A549 (cell line): Measurements from ENCODE around the gene SDR39U1. TPM values are rescaled to one million over a fixed set of nuclear protein-coding genes. Genes with fewer than 3 reads are reported as not detected.
A peak's percentile ranks its signal among the peaks of the same experiment; 100 is the strongest.

Experiments used
- ATAC-seq, 2 experiments: fragments of 200-7000 bp in 1 of 2; fragments of >200 bp in 1 of 2; cut with Nextera tagmentation in 1 of 2; cut with Tn5 transposase in 1 of 2; 3 replicates each; pipeline versions ENCODE4 v1.8.0 to v1.9.1; 2018 to 2020; ENCODE audit warnings: mild to moderate bottlenecking in 1 of 2, moderate library complexity in 1 of 2
- CTCF ChIA-PET: fragments of 300-600 bp; sonication (Branson Sonifier 250); formaldehyde crosslinking; extraction: SDS; loops from one replicate; lab custom pipeline; 2021; ENCODE audit warnings: antibody characterized with exemption, inconsistent platforms; lab: Yijun Ruan, JAX
- POLR2A ChIA-PET: fragments of 350-600 bp; formaldehyde crosslinking; extraction: SDS; loops from one replicate; lab custom pipeline; 2021; ENCODE audit warnings: antibody characterized with exemption, inconsistent platforms; lab: Yijun Ruan, JAX
- DNase-seq, 2 experiments: peaks; one replicate each; pipeline versions ENCODE4 v3.0.0 to v3.0.0-alpha.2; 2011 to 2016; ENCODE audit warnings: low read depth in 1 of 2, low spot score in 1 of 2
- FAIRE-seq: peaks from 2 replicates; lab custom pipeline; 2011; peaks lifted over from hg19 to GRCh38; lab: Jason Lieb, UNC
- H3K27ac ChIP-seq, 2 experiments: fragments of >200 bp; sonication (Bioruptor Twin); formaldehyde crosslinking; 3 replicates each; pipeline ENCODE4 v1.5.1; 2016 to 2017
- H3K4me1 ChIP-seq: fragments of >200 bp; sonication (Bioruptor Twin); formaldehyde crosslinking; 3 replicates; pipeline ENCODE4 v1.6.1; 2016
- H3K4me2 ChIP-seq: fragments of >200 bp; sonication (Bioruptor Twin); formaldehyde crosslinking; 3 replicates; pipeline ENCODE4 v1.6.1; 2016
- H3K4me3 ChIP-seq: fragments of >200 bp; sonication (Bioruptor Twin); formaldehyde crosslinking; 3 replicates; pipeline ENCODE4 v1.5.1; 2016
- H3K9me3 ChIP-seq: fragments of >200 bp; sonication (Bioruptor Twin); formaldehyde crosslinking; 3 replicates; pipeline ENCODE4 v1.6.1; 2016
- ATOH8 ChIP-seq: fragments of 250-450 bp; sonication (Bioruptor Pico); IDR thresholded peaks from 2 replicates; pipeline ENCODE4 v1.5.0; 2020; ENCODE audit warnings: low read depth, mild to moderate bottlenecking, moderate library complexity
- BCL3 ChIP-seq: fragments of >200 bp; sonication (Bioruptor Twin); formaldehyde crosslinking; IDR thresholded peaks from 3 replicates; pipeline ENCODE4 v1.6.1; 2016
- BHLHE40 ChIP-seq: IDR thresholded peaks from 2 replicates; pipeline ENCODE4 v1.6.1; 2012; ENCODE audit warnings: low read depth, low read length, inconsistent platforms
- CHD4 ChIP-seq: fragments of 200-600 bp; sonication (generic); IDR thresholded peaks from 2 replicates; pipeline ENCODE4 v1.6.1; 2016; ENCODE audit warnings: antibody characterized with exemption, mild to moderate bottlenecking, borderline replicate concordance
- EHF ChIP-seq: fragments of 250-450 bp; sonication (Bioruptor Pico); IDR thresholded peaks from 2 replicates; pipeline ENCODE4 v1.5.0; 2020; ENCODE audit warnings: mild to moderate bottlenecking
- ELK1 ChIP-seq: fragments of 150-350 bp; IDR thresholded peaks from 2 replicates; pipeline ENCODE4 v1.6.1; 2014; ENCODE audit warnings: low read depth, mild to moderate bottlenecking, low read length
- ESRRA ChIP-seq: fragments of 150-350 bp; IDR thresholded peaks from 2 replicates; pipeline ENCODE4 v1.6.1; 2014; ENCODE audit warnings: mild to moderate bottlenecking, low read length, borderline replicate concordance
- FOSB ChIP-seq: fragments of 250-450 bp; sonication (Bioruptor Pico); IDR thresholded peaks from 2 replicates; pipeline ENCODE4 v1.5.0; 2020; ENCODE audit warnings: mild to moderate bottlenecking, moderate library complexity
- GATA3 ChIP-seq: IDR thresholded peaks from 2 replicates; pipeline ENCODE4 v1.6.1; 2012; ENCODE audit warnings: borderline replicate concordance
- JUN ChIP-seq, 2 experiments: fragments of >200 bp; sonication (Bioruptor Twin); formaldehyde crosslinking; IDR thresholded peaks; 2 replicates in 1 of 2; 3 replicates in 1 of 2; pipeline ENCODE4 v1.6.1; 2016 to 2017
- KDM1A ChIP-seq: fragments of 200-600 bp; sonication (generic); IDR thresholded peaks from 2 replicates; pipeline ENCODE4 v1.6.1; 2016; ENCODE audit warnings: low read depth, mild to moderate bottlenecking
- KDM5A ChIP-seq: fragments of 200-600 bp; sonication (generic); IDR thresholded peaks from 2 replicates; pipeline ENCODE4 v1.6.1; 2016; ENCODE audit warnings: antibody characterized with exemption, mild to moderate bottlenecking
- NFE2L2 ChIP-seq: fragments of 150-350 bp; conservative IDR thresholded peaks from 2 replicates; pipeline ENCODE4 v1.6.1; 2014; ENCODE audit warnings: low read length
- PHF8 ChIP-seq: fragments of 200-600 bp; sonication (generic); IDR thresholded peaks from 2 replicates; pipeline ENCODE4 v1.6.1; 2016; ENCODE audit warnings: low read depth, mild to moderate bottlenecking, antibody characterized with exemption, moderate library complexity, borderline replicate concordance
- RARB ChIP-seq: fragments of 250-450 bp; sonication (Bioruptor Pico); IDR thresholded peaks from 2 replicates; pipeline ENCODE4 v1.8.0; 2021; ENCODE audit warnings: mild to moderate bottlenecking, moderate library complexity
- RCOR1 ChIP-seq: fragments of 150-350 bp; IDR thresholded peaks from 2 replicates; pipeline ENCODE4 v1.6.1; 2014; ENCODE audit warnings: antibody characterized with exemption, low read length, low read depth
- SMC3 ChIP-seq: fragments of >200 bp; sonication (Bioruptor Twin); formaldehyde crosslinking; IDR thresholded peaks from 3 replicates; pipeline ENCODE4 v1.6.1; 2018; ENCODE audit warnings: inconsistent platforms
- SREBF2 ChIP-seq: fragments of 450-650 bp; IDR thresholded peaks from 2 replicates; pipeline ENCODE4 v1.6.1; 2014; ENCODE audit warnings: mild to moderate bottlenecking, moderate library complexity
- TFCP2L1 ChIP-seq: fragments of 250-450 bp; sonication (Bioruptor Pico); IDR thresholded peaks from 2 replicates; pipeline ENCODE4 v1.5.0; 2021; ENCODE audit warnings: mild to moderate bottlenecking
- TP53 ChIP-seq: fragments of 250-450 bp; sonication (Bioruptor Pico); IDR thresholded peaks from 2 replicates; pipeline ENCODE4 v1.5.0; 2021; ENCODE audit warnings: mild to moderate bottlenecking, moderate library complexity
- ZC3H11A ChIP-seq: fragments of 450-650 bp; IDR thresholded peaks from 2 replicates; pipeline ENCODE4 v1.6.1; 2014; ENCODE audit warnings: antibody characterized with exemption, mild to moderate bottlenecking
- ZNF302 ChIP-seq: fragments of 250-450 bp; sonication (Bioruptor Pico); IDR thresholded peaks from 2 replicates; pipeline ENCODE4 v1.9.0; 2021; ENCODE audit warnings: inconsistent platforms, mild to moderate bottlenecking, moderate library complexity
- ZSCAN20 ChIP-seq: fragments of 250-450 bp; sonication (Bioruptor Pico); IDR thresholded peaks from 2 replicates; pipeline ENCODE4 v1.8.0; 2022; ENCODE audit warnings: mild to moderate bottlenecking, moderate library complexity
- WGBS: methylation state at CpG from one replicate; pipeline ENCODE4 v1.1.6; 2017; ENCODE audit errors: missing lambda C conversion rate; 5-methylcytosine and 5-hydroxymethylcytosine counted together
- polyA plus RNA-seq, 4 experiments: library from polyadenylated mRNA; depleted of rRNA in 3 of 4; stranded (reverse); fragments of >200 nt; fragmentation: RNase III in 1 of 4; extraction: RNeasy Plus Mini Kit Qiagen cat#74134 plus additional on column Dnase treatment in 1 of 4; gene quantifications; 2 replicates in 3 of 4; 3 replicates in 1 of 4; pipeline ENCODE4 v1.2.3, GENCODE V29; 2011 to 2017
- TF ChIP-seq, protein P1 (sequence below): fragments of 200-600 bp; sonication (generic); IDR thresholded peaks from 2 replicates; pipeline ENCODE4 v1.6.1; 2016; ENCODE audit warnings: antibody characterized with exemption, mild to moderate bottlenecking, moderate library complexity

SDR39U1 gene
- polyA plus RNA-seq, 2 of the 4 experiments (the other 2 are of a cell fraction) = 57.3 to 61.1 TPM

- TF ChIP-seq NFE2L2 (no peak), CHD4 (no peak), ESRRA (no peak), BCL3 (no peak), EHF (CRISPR knock-in tag) (no peak), ZSCAN20 (CRISPR knock-in tag) (no peak), SMC3 (no peak)
Observed at GRCh38 chr14:24426912-24427536, 15.6 kb downstream of the SDR39U1 start (continued).

DNA sequence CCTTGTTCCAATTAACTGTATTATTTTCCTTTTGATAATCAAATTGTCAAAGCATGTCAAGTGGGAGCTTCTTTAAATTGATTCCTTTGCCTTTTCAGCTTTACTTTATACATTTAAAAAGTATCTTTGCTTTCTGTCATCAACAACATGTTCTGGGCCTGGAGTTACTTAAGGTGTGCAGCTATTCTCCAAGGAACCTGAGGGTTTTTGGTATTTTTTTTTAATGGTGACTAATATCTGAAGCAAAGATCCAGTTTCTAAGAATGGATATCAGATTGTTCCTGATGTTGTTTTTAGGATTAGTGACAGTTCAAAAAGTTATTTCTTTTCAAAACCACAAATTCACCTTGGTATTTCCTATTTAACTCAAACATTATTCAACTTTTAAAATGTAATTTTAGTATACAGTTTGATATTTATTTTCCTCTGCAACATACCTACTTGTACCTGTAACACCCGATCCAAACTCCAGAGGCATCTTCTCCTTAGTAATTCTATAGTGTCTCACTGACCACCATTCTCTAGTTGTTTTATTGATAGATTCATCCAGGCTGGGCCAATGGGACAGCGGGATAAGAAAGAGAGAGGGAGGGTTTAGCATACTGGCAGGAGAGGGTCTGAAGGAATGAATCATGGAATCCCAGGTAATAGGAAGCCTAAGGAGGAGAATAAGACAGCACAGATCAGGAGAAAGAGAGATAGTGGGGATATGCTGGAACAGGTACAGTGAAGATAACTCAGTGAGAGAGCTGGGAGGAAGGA, 16.2 kb downstream of the SDR39U1 start:
- no peak for FAIRE-seq
- POLR2A ChIA-PET = no interaction called here
- no peak overlapping the region for H3K4me2 ChIP-seq

DNA sequence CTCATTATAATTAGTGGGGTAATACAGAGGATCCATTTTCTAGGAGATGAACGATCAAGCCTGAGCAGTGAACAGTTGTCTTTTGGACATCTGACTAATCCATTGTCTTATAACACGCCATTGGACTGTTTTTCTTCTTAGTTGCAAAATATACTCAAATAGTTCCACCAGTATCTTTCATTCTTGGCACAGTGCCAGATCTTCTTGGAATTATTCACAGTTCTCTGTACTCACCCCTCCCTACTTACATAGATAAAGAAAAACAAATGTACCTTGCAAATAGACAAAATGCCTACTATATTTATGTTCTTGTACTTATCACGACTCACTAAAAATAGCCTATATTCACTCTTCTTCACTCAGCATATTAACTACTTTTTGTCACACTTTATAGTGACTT, 16.9 kb downstream of the SDR39U1 start:
- TF ChIP-seq ZC3H11A (no peak), SMC3 (no peak), RARB (CRISPR knock-in tag) (no peak), ZNF302 (CRISPR knock-in tag) (no peak), KDM5A (no peak), GATA3 (no peak), BCL3 (no peak), JUN (IDR thresholded peaks at IDR 0.05) (no peak), TP53 (no peak), RCOR1 (no peak), ATOH8 (CRISPR knock-in tag) (no peak), ZSCAN20 (CRISPR knock-in tag) (no peak), TFCP2L1 (CRISPR knock-in tag) (no peak)
- TF ChIP-seq, all 56 proteins: peak for 0
- Histone ChIP-seq H3K27ac (no peak overlapping the region), H3K9me3 (no peaks in the 10 kb centered on the region), H3K4me3 (no peak overlapping the region), H3K4me1 (peaks cover 16% of the 10 kb centered on the region; the same call in 2 of the 3 replicates), H3K4me2 (0 out of 3 replicates have a peak overlapping the region, but pooled peaks have one; percentile 14)
- DNase-seq (peak in 1 of 2 experiments; percentile 46), ATAC-seq (no peak), FAIRE-seq (no peak)
- CTCF ChIA-PET = interaction anchor here (1.2 to 18.0 kb wide), 5 partner anchors 10 to 106 kb away, joined by 4 to 1142 read pairs (median 39); partner anchors contain the start of genes ADCY4, CIDEB, DHRS1 and LTB4R
- WGBS = 44% methylated on average over 3 of the region's 3 CpGs
- POLR2A ChIA-PET = no interaction called here

More for the DNA sequence above, 16.2 kb downstream of the SDR39U1 start:
- Histone ChIP-seq H3K9me3 (no peaks in the 10 kb centered on the region), H3K27ac (no peak overlapping the region), H3K4me1 (peaks cover 21% of the 10 kb centered on the region), H3K4me3 (no peak overlapping the region)
- no peak for DNase-seq
- TF ChIP-seq PHF8 (no peak), SREBF2 (no peak), TFCP2L1 (CRISPR knock-in tag) (no peak), KDM1A (no peak), ZNF302 (CRISPR knock-in tag) (no peak), FOSB (CRISPR knock-in tag) (no peak), BHLHE40 (no peak), ELK1 (no peak)
- TF ChIP-seq, protein P1, sequence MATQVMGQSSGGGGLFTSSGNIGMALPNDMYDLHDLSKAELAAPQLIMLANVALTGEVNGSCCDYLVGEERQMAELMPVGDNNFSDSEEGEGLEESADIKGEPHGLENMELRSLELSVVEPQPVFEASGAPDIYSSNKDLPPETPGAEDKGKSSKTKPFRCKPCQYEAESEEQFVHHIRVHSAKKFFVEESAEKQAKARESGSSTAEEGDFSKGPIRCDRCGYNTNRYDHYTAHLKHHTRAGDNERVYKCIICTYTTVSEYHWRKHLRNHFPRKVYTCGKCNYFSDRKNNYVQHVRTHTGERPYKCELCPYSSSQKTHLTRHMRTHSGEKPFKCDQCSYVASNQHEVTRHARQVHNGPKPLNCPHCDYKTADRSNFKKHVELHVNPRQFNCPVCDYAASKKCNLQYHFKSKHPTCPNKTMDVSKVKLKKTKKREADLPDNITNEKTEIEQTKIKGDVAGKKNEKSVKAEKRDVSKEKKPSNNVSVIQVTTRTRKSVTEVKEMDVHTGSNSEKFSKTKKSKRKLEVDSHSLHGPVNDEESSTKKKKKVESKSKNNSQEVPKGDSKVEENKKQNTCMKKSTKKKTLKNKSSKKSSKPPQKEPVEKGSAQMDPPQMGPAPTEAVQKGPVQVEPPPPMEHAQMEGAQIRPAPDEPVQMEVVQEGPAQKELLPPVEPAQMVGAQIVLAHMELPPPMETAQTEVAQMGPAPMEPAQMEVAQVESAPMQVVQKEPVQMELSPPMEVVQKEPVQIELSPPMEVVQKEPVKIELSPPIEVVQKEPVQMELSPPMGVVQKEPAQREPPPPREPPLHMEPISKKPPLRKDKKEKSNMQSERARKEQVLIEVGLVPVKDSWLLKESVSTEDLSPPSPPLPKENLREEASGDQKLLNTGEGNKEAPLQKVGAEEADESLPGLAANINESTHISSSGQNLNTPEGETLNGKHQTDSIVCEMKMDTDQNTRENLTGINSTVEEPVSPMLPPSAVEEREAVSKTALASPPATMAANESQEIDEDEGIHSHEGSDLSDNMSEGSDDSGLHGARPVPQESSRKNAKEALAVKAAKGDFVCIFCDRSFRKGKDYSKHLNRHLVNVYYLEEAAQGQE = no peak
- WGBS = 83% methylated on average over 2 of the region's 2 CpGs
- no peak for ATAC-seq
- CTCF ChIA-PET = interaction anchor here (6.7 to 18.0 kb wide), 3 partner anchors 10 to 107 kb away, joined by 39 to 1142 read pairs (median 254); partner anchors contain the start of genes ADCY4, CIDEB, DHRS1 and LTB4R
